Inflammatory macrophage treated with lipopolysaccharide for 1 hour (primary cell): Measurements from ENCODE around the gene CZIB.
A peak's percentile ranks its signal among the peaks of the same experiment; 100 is the strongest.
"Not testable (repeated sequence)": the region's sequence is repeated elsewhere in the genome, so short reads cannot be mapped to it uniquely, and the experiment has no call there.

Experiments
- DNase-seq, 2 donors: peaks; one replicate each; pipeline ENCODE4 v3.0.0-alpha.2; 2020 to 2022

CZIB gene

DNA sequence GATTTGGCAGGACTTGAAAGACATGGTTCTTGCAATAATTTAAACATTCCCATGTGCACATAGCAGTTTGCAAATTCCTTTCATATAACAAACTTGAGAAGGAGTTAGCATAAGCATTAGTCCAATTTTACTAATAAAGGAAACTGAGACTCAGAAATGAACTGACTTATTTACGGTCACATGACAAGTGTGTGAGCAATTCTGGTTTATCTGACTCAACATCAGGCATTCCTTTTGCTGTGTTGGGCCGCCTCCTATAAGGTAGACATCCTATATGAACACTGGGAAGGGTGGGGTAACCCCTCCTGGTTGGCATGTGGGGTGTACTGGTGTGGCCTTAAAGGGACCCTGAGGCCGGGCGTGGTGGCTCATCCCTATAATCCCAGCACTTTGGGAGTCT lies 32.3 kb downstream of the CZIB start:
- DNase-seq = no peak

DNA sequence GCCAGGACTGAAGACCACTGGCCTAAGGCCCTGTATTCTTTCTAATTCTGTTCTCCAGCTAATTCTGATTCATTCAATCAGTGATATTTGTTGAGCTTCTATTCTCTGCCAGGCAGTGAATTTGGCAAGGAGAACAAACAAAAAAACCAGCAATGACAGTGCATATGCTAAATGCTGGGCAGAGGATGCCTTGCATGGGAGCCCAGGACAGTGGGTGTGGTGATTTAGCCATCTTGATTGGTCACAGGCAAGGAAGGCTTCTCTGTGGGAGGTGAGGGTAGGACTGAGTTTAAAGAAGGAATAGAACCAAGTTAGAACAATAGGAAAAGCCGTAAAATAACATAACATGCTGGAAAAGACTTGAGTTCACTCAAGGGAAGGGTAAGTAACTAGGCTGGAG lies 33.0 kb downstream of the CZIB start:
- DNase-seq = no peak

DNA sequence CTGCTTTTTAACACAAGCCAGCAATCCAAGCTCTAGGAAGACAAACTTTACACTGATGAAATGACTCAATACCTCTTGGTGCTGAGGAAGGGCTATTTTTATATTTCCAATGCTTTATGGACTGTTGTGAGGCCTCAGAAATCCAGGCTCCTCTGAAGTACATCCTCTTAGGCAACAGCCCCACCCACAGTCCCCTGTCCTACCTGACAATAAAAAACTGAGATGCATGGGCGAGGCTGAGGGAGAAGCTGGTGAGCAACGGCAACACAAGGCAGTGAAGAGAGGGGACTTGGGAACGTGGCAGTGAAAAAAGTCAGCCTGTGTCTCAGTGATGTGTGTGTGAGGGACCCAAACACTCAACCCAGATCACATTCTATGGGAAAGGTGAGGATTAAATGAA lies 33.9 kb downstream of the CZIB start:
- DNase-seq = no peak

DNA sequence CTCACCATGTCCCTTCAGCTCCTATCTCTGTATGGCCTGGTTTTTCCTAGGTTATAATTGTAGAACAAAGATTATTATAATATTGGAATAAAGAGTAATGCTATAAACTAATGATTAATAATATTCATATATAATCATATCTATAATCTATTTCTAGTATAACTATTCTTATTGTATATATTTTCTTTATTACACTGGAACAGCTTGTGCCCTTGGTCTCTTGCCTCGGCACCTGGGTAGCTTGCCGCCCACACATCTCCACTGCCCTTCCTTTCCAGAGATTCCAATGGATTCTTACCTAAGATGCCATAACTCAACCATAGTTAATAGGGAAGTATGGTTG lies 34.5 kb downstream of the CZIB start:
- DNase-seq = not testable (repeated sequence)

DNA sequence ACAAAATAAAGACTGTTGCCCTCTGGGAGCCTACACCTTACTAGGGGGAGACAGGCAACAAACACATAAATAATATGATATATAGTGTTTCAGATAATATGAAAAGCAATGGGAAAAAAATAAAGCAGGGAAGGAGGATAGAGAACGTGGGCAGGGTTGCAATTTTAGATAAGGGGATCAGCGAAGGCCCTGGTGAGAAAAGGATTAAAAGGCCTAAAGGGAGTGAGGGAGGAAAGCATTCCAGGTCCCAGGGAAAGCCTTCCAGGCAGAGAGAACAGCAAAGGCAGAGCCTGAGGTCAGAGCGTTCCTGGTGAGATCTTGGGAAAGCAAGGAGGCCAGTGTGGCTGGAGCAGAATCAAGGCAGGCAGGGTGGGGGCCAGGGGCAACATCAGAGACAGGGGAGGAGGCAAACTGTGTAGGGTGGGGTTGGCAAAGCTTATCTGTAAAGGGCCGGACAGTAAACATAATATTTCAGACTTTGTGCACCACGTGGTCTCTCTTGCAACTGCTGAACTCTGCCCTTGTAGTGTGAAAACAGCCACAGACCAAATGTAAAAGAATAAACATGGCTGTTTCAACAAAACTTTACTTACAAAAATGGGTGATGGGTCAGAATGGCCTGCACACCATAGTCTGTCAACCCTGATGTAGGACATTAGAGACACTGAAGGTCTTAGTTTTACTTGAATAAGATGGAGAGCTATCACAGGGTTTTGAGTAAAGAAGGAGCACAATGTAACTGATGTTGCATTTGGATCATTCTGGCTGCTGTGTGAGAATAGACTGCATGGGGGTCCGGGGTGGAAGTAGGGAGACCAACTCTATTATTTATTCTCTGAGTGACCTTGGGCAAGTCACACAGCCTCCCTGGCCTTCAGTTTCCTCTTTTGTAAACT lies 37.1 kb downstream of the CZIB start:
- no peak for DNase-seq

DNA sequence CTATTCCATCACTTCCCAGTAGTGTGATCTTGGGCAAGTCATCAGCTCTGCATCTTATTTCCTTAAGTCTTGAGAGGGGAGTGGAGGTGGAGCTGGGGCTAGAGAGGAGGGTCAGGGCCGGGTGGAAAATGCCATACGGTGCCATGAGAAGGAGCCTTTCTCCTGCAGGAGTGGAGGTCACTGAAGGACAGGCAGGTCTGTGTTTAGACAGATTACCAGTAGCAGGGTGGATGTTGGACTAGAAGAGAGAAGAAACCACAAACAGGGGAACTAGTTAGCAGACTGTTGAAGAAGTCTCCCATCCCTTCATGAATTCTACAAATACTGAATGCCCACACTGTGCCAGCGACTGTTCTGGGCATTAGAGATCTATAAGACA lies 37.7 kb downstream of the CZIB start:
- DNase-seq = no peak

DNA sequence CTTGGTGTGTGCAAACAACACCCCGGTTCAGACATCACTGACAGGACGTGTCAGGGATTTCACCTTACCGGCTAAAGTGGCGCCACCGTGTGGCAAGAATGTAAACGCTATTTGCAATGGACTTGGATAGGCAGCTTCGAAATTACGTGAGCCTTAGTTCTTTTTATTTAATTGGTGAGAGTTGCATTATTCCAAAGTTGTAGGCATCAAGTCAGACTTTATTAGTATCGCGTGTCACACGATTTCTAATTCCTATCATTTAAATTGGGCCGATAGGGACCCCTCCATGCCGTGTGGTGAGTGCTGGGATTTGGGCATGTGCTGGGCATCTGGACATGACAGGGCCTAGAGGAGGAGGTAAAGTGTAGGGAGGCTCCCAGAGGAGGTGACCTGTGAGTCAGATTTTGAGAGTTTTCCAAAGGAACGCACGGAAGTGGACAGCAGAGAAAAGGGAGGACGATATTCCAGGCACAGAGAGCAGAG lies 38.3 kb downstream of the CZIB start:
- DNase-seq = peak; percentile 63 to 93

DNA sequence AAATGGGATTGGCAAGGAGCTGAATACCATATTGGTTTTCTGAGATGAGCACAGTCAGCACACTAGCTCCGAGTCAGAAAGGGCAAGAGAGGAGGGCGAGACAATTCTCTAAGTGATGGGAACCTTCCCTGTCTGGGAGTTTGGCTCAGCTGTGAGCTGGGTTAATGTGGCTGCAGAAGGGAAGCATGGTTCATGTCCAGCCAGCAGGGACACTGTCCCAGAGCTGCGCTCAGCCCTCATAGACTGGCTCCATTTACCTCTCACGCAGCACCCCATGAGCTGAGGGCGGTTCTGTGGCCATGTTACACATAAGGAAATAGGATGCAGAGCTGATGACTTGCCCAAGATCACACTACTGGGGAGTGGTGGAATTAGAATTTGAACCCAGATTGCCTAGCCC lies 39.5 kb downstream of the CZIB start:
- DNase-seq = no peak

DNA sequence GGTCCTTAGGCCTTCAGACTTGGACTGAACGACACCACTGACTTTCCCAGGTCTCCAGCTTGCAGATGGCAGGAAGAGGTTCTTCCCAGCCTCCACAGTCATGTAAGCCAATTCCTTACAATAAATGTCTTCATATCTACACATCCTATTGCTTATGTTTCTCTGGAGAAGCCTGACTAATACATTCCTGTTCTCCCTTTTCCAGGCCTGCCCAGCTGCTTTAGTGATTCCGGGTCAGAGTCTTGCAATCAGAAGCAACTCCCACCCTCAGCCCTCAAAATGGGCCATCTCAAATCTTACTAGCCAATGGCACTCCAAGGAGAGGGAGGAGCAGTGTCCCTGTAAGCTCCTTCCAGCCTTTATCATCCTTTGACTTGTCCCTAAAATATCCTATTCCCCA lies 40.2 kb downstream of the CZIB start:
- DNase-seq = no peak

DNA sequence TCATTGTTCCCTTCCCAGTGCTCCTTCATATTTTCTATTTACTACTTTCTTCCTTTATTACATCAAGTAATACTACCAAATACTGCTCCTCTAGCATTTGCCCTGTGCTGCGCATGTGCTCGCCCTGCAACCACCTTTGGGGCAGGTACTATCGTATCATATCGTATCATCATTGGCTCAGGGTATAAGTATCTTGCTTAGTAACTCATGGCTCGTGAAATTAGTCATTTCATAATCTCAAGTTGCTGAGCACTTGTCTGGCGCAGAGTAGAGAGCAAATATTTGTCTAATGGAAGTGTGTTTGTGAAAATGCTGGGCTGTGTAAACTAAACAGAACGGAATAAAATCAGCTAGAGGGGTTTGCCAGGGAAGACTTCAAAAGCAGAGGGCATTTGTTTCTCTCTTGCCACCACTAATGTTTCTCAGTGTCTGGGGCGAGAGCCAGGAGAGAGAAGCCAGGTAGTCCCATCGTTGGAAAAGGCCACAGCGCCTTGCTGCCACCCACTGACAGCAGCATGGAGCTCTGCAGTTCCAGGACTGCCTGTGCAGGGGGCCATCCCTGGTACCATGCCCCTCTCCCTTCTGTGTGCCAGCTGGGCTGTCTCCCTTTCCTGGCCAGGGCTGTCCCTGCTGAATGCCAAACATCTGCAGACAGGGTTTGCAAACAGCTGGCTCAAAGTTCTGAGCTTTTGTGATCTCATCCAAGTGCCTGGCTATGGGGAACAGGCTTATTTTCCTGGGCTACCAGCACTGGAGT lies 43.8 kb downstream of the CZIB start:
- no peak for DNase-seq

DNA sequence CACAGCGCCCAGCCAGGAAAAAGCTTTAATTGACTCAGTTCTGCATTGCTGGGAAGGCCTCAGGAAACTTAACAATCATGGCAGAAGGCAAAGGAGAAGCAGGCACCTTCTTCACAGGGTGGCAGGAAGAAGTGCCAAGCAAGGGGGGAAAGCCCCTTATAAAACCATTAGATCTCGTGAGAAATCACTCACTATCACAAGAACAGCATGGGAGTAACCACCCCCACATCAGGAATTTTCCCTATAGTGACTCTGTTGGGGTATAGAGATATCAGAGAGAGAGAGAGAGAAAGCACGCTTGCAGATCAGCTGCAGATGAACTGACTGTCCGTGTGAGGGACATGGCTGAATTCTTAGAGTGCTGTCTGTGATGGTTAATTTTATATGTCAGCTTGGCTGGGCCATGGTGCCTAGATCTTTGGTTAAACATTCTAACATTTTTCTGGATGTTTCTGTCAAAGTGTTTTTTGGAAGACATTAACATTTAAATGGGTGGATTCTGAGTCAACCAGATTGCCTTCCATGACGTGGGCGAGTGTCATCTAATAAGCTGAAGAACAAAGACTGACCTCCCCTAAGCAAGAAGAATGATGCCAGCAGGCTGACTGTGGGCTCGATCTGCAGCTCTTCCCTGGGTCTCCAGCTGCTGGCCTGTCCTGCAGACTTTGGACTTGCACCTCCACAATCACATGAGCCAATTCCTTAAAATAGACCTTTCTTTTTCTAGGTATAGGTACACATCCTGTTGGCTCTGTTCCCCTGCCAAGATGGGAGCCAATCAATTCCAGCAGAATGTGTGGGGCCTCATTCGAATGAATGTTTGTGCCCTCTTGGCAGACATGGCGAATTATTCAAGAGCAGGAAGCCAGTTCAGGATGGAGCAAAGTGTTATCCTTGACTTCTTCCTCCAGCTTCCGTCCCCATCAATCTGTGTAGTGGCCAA lies 45.2 kb downstream of the CZIB start:
- peak; percentile 39 to 82 for DNase-seq

DNA sequence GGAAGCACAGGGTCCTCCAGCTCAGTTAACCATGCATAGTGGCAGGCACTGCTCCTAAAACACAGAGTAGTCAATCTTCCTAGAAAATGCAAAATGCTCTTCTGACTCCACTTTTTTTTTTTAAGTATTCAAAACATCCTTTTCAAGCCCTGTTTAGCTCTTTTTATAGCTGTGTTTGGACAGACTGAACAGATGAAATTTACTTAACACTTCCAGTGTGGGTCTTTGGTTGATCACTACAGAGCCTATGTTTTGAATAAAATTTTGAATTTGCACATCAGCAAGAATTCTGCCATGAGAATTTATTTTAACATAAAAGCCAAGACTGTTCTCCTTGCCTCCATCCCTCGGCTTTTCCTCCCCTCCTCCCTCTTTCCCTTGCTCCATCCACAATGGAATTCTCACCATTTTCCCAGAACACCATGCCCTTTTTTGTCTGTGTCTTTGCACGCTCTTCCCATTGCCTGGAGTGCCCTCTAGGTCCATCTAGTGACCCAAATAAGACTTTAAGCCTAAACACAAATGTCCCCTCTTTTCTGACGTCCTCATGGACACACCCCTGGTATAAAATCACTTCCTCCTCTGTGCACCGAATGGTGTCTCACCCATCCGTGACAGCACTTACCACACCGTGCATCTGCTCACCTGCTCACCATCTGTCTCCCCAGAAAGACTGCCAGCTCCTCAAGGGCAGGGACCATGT lies 47.9 kb downstream of the CZIB start:
- peak; percentile 21 to 46 for DNase-seq

DNA sequence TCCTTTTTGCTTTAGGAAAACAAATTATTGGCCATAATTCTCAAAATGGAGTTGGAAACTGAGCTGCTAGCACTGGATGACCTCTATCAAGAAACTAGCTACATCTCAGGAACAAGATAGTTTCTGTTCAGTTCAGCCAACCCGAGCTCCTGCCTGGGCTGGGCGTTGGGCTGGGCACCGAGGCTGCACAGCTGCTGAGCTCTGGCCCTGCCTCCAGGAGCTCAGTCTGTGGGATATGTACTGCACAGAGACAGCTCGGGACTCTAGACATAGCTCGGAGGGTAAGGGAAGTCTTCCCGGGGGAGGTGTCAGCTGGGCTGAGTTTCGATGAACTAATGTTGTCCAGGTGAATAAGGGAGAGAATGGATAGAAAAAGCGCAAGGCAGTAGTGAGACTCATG lies 53.5 kb downstream of the CZIB start:
- DNase-seq = no peak

DNA sequence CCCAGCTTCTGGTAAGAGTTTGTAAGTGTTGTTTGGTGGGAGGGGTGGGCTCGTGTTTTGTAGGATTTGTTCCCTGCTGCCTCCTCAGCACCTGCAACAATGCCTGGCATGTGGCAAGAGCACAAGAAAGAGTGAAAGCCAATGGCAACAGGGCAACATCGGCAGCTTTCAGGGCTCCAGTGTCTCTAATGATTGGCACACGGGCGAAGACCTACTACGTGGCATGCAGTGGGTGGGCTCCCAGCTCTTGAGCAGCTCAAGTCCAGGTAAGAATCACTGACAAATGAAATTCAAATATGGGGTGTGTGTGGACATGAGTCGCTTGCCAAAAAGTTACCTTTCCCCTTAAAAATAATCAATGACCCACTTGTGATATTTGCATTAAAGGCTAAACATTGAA lies 54.1 kb downstream of the CZIB start:
- DNase-seq = no peak

DNA sequence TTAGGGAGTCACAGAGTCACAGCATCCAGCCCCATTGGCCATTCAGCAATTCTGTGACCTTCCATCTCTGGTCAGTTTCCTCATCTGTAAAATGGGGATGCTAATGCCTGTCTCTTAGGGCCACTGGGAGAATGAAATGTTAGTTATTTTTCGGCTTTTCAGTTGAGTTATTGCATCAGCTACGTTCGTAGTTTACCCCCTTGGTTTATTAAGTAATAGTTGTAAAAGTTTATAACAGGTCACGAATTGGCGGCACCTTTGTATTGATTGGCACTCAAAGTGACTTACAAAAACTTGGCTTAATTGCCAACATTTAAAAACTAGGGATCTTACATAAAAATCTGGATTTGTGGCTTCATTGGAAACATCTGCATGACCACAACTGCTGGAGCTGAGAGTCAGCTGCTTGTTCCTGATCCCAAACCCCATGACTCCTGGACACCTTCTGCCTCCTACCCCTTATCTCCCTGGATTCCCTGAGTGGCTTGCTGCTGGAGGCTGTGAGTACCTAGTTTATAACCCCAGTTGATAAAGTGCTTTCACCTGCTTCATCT lies 54.9 kb downstream of the CZIB start:
- no peak for DNase-seq
